Left lung (tissue), 10 donors: Measurements from ENCODE around the gene GINS3. TPM values are rescaled to one million over a fixed set of nuclear protein-coding genes. Genes with fewer than 3 reads are reported as not detected.

Experiments
- ATAC-seq: fragments of 200-7000 bp; cut with Tn5 transposase; one replicate; pipeline ENCODE4 v1.9.1; 2020; ENCODE audit warnings: moderate library complexity
- DNase-seq, 4 donors: peaks; one replicate each; pipeline ENCODE4 v3.0.0-alpha.2; 2013 to 2020
- H3K27ac ChIP-seq, 2 donors: fragments of 200-600 bp; sonication (generic) in 1 of 2; one replicate each; pipeline versions ENCODE4 v1.5.0 to v1.8.0; 2020 to 2021
- H3K27me3 ChIP-seq, 2 donors: fragments of 200-600 bp; sonication (generic) in 1 of 2; one replicate each; pipeline versions ENCODE4 v1.5.0 to v1.8.0; 2020 to 2021
- H3K36me3 ChIP-seq, 2 donors: fragments of 200-600 bp; sonication (generic) in 1 of 2; one replicate each; pipeline versions ENCODE4 v1.5.0 to v1.8.0; 2020 to 2021
- H3K4me1 ChIP-seq, 2 donors: fragments of 200-600 bp; one replicate each; pipeline ENCODE4 v1.8.0; 2021
- H3K4me3 ChIP-seq, 2 donors: fragments of 200-600 bp; sonication (generic) in 1 of 2; one replicate each; pipeline versions ENCODE4 v1.5.0 to v1.8.0; 2020 to 2021; ENCODE audit warnings: mild to moderate bottlenecking in 1 of 2
- H3K9me3 ChIP-seq, 2 donors: fragments of 200-600 bp; sonication (generic) in 1 of 2; one replicate each; pipeline versions ENCODE4 v1.5.0 to v1.8.0; 2020 to 2021
- CTCF ChIP-seq, 2 donors: fragments of 200-600 bp; sonication (generic) in 1 of 2; IDR thresholded peaks; one replicate each; pipeline versions ENCODE4 v1.5.0 to v1.8.0; 2021; ENCODE audit warnings: antibody characterized with exemption in 2 of 2
- intact Hi-C, 2 donors: fragments of 100-400 bp; cut with DNase I; formaldehyde crosslinking; loops; one replicate each; pipeline versions ENCODE4 v1.11.2 to v1.14.2; 2022
- polyA plus RNA-seq, 6 donors: library from polyadenylated mRNA; unstranded; fragments of 120-200 nt; gene quantifications; one replicate each; pipeline ENCODE4 v1.2.1, GENCODE V29; 2013; ENCODE audit not compliant: insufficient read length in 6 of 6
- total RNA-seq, 2 donors: library from RNA; stranded (reverse); fragmentation: NEBNext Ultra II Directional; extraction: Animal tissue kit (Norgen Biotek cat#: 25700); gene quantifications; one replicate each; pipeline ENCODE4 v1.2.1, GENCODE V29; 2021
- donor health status: DM: no; HTN: yes; CAD: no.
- donor health status: DM: no; HTN: no; CAD: no.

The GINS3 gene
- total and polyA plus RNA-seq, 8 donors, result 4.8 to 14.6 (median 10.3) TPM

GRCh38 chr16:58451265-58451689 is 59.0 kb downstream of the GINS3 start:
- intact Hi-C loops, result no loop called here
- H3K36me3 ChIP-seq, result no peaks in the 10 kb centered on the region
- H3K4me1 ChIP-seq, result no peaks in the 10 kb centered on the region
- peaks cover 0 to 4% of the 10 kb centered on the region in 2 donors for H3K27me3 ChIP-seq
- no peak overlapping the region for H3K27ac ChIP-seq
- H3K4me3 ChIP-seq, result no peak overlapping the region
- ATAC-seq (no peak), DNase-seq (no peak)
- H3K9me3 ChIP-seq, result no peaks in the 10 kb centered on the region
- TF ChIP-seq CTCF (IDR thresholded peaks at IDR 0.05), result no peak

GRCh38 chr16:58451945-58452401 is 59.7 kb downstream of the GINS3 start:
- intact Hi-C loops, result no loop called here
- H3K27me3 ChIP-seq, result peaks cover 0 to 4% of the 10 kb centered on the region in 2 donors

GRCh38 chr16:58452640-58453039 is 60.4 kb downstream of the GINS3 start:
- ATAC-seq (no peak), DNase-seq (no peak)
- H3K4me1 ChIP-seq, result no peaks in the 10 kb centered on the region
- no peaks in the 10 kb centered on the region for H3K9me3 ChIP-seq
- H3K27me3 ChIP-seq, result peaks cover 0 to 4% of the 10 kb centered on the region in 2 donors
- H3K4me3 ChIP-seq, result no peak overlapping the region
- intact Hi-C loops, result no loop called here
- H3K27ac ChIP-seq, result no peak overlapping the region
- no peaks in the 10 kb centered on the region for H3K36me3 ChIP-seq
- no peak for TF ChIP-seq CTCF (IDR thresholded peaks at IDR 0.05)

More at GRCh38 chr16:58451945-58452401, 59.7 kb downstream of the GINS3 start:
- H3K4me1 ChIP-seq, result no peaks in the 10 kb centered on the region
- TF ChIP-seq CTCF (IDR thresholded peaks at IDR 0.05), result no peak
- ATAC-seq (no peak), DNase-seq (no peak)
- H3K9me3 ChIP-seq, result no peaks in the 10 kb centered on the region
- no peaks in the 10 kb centered on the region for H3K36me3 ChIP-seq
- no peak overlapping the region for H3K27ac ChIP-seq
- H3K4me3 ChIP-seq, result no peak overlapping the region

GRCh38 chr16:58454178-58454577 is 61.9 kb downstream of the GINS3 start:
- ATAC-seq, result no peak

GRCh38 chr16:58454856-58455255 is 62.6 kb downstream of the GINS3 start:
- H3K27ac ChIP-seq, result no peak overlapping the region
- H3K9me3 ChIP-seq, result no peaks in the 10 kb centered on the region
- no peaks in the 10 kb centered on the region for H3K36me3 ChIP-seq
- no peak overlapping the region for H3K4me3 ChIP-seq
- DNase-seq, result no peak
- intact Hi-C loops, result no loop called here
- ATAC-seq, result no peak
- H3K27me3 ChIP-seq, result peaks cover 0 to 10% of the 10 kb centered on the region in 2 donors
- no peaks in the 10 kb centered on the region for H3K4me1 ChIP-seq
- TF ChIP-seq CTCF (IDR thresholded peaks at IDR 0.05), result no peak

More at GRCh38 chr16:58454178-58454577, 61.9 kb downstream of the GINS3 start:
- intact Hi-C loops, result no loop called here
- H3K27ac ChIP-seq, result no peak overlapping the region
- no peaks in the 10 kb centered on the region for H3K9me3 ChIP-seq
- no peak overlapping the region for H3K4me3 ChIP-seq
- no peaks in the 10 kb centered on the region for H3K36me3 ChIP-seq
- H3K27me3 ChIP-seq, result peaks cover 0 to 4% of the 10 kb centered on the region in 2 donors
- no peak for DNase-seq
- H3K4me1 ChIP-seq, result no peaks in the 10 kb centered on the region
- no peak for TF ChIP-seq CTCF (IDR thresholded peaks at IDR 0.05)

Other genes starting within 250 kb of the GINS3 start
- 10 to 100 TPM; 55.5 to 69.0 TPM for gene CSNK2A2, start 194.4 kb upstream of the GINS3 start, total RNA-seq
- gene CSNK2A2, start 194.4 kb upstream of the GINS3 start, polyA plus RNA-seq, result 10 to 100 TPM; 61.1 to 84.6 (median 74.6) TPM
- not detected for gene PRSS54, start 97.4 kb upstream of the GINS3 start, total RNA-seq
- gene PRSS54, start 97.4 kb upstream of the GINS3 start, polyA plus RNA-seq, result not detected
- 10 to 100 TPM; 11.3 to 15.1 TPM for gene NDRG4, start 107.7 kb downstream of the GINS3 start, total RNA-seq
- 10 to 100 TPM in 5 of 6 donors, 1 to 10 TPM in 1; 10.0 to 16.3 (median 13.1) TPM for gene NDRG4, start 107.7 kb downstream of the GINS3 start, polyA plus RNA-seq
- 10 to 100 TPM; 14.3 to 18.0 TPM for gene SETD6, start 123.0 kb downstream of the GINS3 start, total RNA-seq
- 10 to 100 TPM; 29.0 to 39.1 (median 34.5) TPM for gene SETD6, start 123.0 kb downstream of the GINS3 start, polyA plus RNA-seq
- gene CNOT1, start 237.4 kb downstream of the GINS3 start, total RNA-seq, result 100 to 1,000 TPM; 137 to 166 TPM
- 100 to 1,000 TPM; 166 to 209 (median 191) TPM for gene CNOT1, start 237.4 kb downstream of the GINS3 start, polyA plus RNA-seq